ENCODE results near the gene DGKZ. TPM values are rescaled to one million over a fixed set of nuclear protein-coding genes. Genes with fewer than 3 reads are reported as not detected.

Gene DGKZ
- polyA plus RNA-seq, 6 donors from 2014 or later: 2.5 to 13.7 (median 7.9) TPM

DNA sequence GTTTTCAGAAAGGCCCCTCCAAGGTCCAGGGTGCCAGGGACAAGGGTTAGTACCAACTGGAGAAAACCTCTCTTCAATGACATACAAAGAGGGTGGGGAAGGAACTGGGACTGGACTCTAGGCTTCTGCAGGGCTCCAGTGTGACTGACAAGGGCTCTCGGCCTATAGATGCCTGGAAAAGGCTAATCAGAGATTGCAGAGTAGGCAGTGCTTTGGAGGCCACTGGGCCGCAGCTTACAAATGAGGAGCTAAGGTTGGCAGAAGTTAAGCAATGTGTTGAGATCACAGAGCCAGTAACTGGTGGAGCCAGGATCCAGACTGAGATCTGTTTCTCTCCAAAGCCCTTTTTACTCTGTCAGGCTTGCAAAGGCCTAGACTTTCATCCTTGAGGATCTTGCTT is 7.4 kb upstream of the DGKZ start:
- Mint-ChIP-seq H3K4me3 (peak overlapping the region in 1 of 8 donors; percentile 8), H3K27me3 (peaks cover 13 to 52% (median 44%) of the 10 kb centered on the region in 3 donors), H3K27ac (no peak overlapping the region)

DNA sequence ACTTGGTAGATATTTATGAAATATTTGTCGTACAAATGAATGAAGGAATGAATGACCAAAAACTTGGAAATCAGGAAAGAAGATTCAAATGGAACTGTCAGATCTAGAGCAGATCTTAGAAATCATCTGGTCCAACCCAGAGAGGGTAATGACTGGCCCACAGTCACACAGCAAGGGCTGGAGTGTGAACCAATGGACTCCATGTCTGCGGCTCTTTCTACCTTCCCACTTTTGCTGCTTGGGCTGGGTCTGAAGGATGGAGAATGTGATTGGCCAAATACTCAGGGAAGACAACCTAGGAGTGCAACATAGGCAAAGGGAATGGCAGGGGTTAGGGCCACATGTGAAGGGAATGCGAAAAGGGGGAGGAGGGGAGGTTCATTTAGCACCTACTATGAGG is 5.8 kb upstream of the DGKZ start:
- Mint-ChIP-seq H3K27ac (no peak overlapping the region), H3K4me1 (peaks cover 17 to 25% (median 21%) of the 10 kb centered on the region in 3 donors)
- DNase-seq: no peak

More for the DNA sequence above, 7.4 kb upstream of the DGKZ start:
- no peaks in the 10 kb centered on the region for H3K36me3 Mint-ChIP-seq
- DNase-seq (no peak), ATAC-seq (ENCODE audit: low read depth in 2 of 2) (no peak)
- H3K9me3 Mint-ChIP-seq: no peaks in the 10 kb centered on the region
- peaks cover 2 to 8% (median 4%) of the 10 kb centered on the region in 3 donors for H3K4me1 Mint-ChIP-seq

GRCh38 chr11:46342239-46342638 is 5.0 kb upstream of the DGKZ start:
- Mint-ChIP-seq H3K4me1 (peaks cover 23 to 31% (median 27%) of the 10 kb centered on the region in 3 donors), H3K27me3 (peaks cover 4 to 29% (median 28%) of the 10 kb centered on the region in 3 donors), H3K4me3 (no peak overlapping the region), H3K36me3 (no peaks in the 10 kb centered on the region), H3K27ac (no peak overlapping the region), H3K9me3 (no peaks in the 10 kb centered on the region)
- ATAC-seq (ENCODE audit: low read depth in 2 of 2) (no peak), DNase-seq (no peak)

More for the DNA sequence above, 5.8 kb upstream of the DGKZ start:
- Mint-ChIP-seq H3K4me3 (no peak overlapping the region), H3K27me3 (peaks cover 4 to 36% (median 29%) of the 10 kb centered on the region in 3 donors), H3K9me3 (no peaks in the 10 kb centered on the region), H3K36me3 (no peaks in the 10 kb centered on the region)
- ATAC-seq (ENCODE audit: low read depth in 2 of 2): no peak

DNA sequence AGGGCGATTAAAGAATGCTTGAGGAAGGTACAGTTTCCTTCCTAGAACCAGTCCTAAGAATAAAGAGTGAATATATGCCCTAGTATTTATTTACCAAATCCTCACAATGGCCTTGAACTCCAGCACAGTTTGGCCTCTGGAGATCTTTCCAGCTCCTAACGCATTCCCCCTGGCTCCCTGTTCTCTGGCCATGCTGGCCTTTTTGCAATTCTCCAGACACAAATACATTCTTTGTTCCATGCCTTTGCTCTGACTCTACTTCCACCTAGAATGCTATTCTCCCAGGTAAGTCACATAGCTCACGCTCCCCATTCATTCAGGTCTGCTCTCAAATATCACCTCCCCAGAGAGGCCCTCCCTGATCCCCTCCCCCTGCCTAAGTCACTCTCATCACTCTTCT is 3.7 kb upstream of the DGKZ start:
- H3K27me3 Mint-ChIP-seq: peaks cover 4 to 16% (median 16%) of the 10 kb centered on the region in 3 donors
- H3K4me3 Mint-ChIP-seq: peak overlapping the region in 1 of 8 donors; percentile 91
- H3K9me3 Mint-ChIP-seq: no peaks in the 10 kb centered on the region
- H3K27ac Mint-ChIP-seq: no peak overlapping the region
- DNase-seq (no peak), ATAC-seq (ENCODE audit: low read depth in 2 of 2) (no peak)
- H3K36me3 Mint-ChIP-seq: no peaks in the 10 kb centered on the region
- H3K4me1 Mint-ChIP-seq: peaks cover 25 to 36% (median 34%) of the 10 kb centered on the region in 3 donors

GRCh38 chr11:46345131-46345597 is 2.1 kb upstream of the DGKZ start:
- Mint-ChIP-seq H3K36me3 (no peaks in the 10 kb centered on the region), H3K4me1 (peaks cover 39 to 47% (median 45%) of the 10 kb centered on the region in 3 donors), H3K27ac (peak overlapping the region in 3 of 6 donors; percentile 57 to 88 (median 82)), H3K9me3 (no peaks in the 10 kb centered on the region), H3K27me3 (peaks cover 1 to 3% (median 2%) of the 10 kb centered on the region in 3 donors), H3K4me3 (peak overlapping the region; percentile 80 to 91 (median 86))
- DNase-seq (no peak), ATAC-seq (ENCODE audit: low read depth in 2 of 2) (no peak)

DNA sequence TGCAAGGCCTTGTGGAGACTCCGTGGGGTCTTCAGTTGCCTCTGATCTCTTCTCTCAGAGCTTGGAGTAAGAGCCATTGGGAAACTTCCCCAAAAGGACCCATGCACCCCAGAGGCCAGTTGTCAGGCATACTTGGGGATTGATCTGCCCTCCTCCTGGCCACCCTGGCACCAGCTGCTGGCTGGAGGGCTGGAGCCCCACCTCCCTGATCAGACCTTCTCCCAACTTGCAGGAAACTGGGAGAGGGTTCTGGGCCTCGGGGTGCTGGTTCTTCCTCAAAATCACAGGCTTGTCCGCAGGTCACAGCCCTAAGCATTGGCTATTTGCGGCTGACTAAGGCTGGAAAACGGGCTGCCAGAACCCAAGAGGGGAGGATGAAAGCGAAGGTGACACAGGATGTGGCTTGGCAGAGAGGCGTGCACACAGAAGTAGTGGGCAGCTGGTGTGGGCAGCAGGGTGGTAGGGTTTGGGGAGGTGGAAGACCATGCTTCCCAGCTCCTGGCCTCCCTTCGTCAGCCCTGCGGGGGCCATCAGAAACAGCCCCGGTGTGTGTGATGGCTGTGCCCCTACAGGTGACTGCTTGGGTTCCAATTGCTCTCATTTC is 1.3 kb upstream of the DGKZ start:
- no peaks in the 10 kb centered on the region for H3K27me3 Mint-ChIP-seq
- peaks cover 39 to 49% (median 47%) of the 10 kb centered on the region in 3 donors for H3K4me1 Mint-ChIP-seq
- ATAC-seq (ENCODE audit: low read depth in 2 of 2) (no peak), DNase-seq (no peak)
- H3K27ac Mint-ChIP-seq: peak overlapping the region in 3 of 6 donors; percentile 32 to 75 (median 71)
- H3K36me3 Mint-ChIP-seq: no peaks in the 10 kb centered on the region
- peak overlapping the region; percentile 80 to 93 (median 88) for H3K4me3 Mint-ChIP-seq
- H3K9me3 Mint-ChIP-seq: no peaks in the 10 kb centered on the region

- no peaks in the 10 kb centered on the region for H3K9me3 Mint-ChIP-seq
- DNase-seq (no peak), ATAC-seq (ENCODE audit: low read depth in 2 of 2) (no peak)
- no peaks in the 10 kb centered on the region for H3K36me3 Mint-ChIP-seq
- no peaks in the 10 kb centered on the region for H3K27me3 Mint-ChIP-seq
- peak overlapping the region; percentile 80 to 95 (median 88) for H3K4me3 Mint-ChIP-seq
- peak overlapping the region in 3 of 6 donors; percentile 21 to 76 (median 65) for H3K27ac Mint-ChIP-seq
- H3K4me1 Mint-ChIP-seq: peaks cover 42 to 63% (median 57%) of the 10 kb centered on the region in 3 donors
These were observed 511 bp downstream of the DGKZ start for GRCh38 chr11:46347637-46348311.

- H3K4me3 Mint-ChIP-seq: peak overlapping the region; percentile 80 to 95 (median 88)
- H3K36me3 Mint-ChIP-seq: no peaks in the 10 kb centered on the region
- H3K27ac Mint-ChIP-seq: peak overlapping the region; percentile 46 to 92 (median 80)
- DNase-seq (no peak), ATAC-seq (ENCODE audit: low read depth in 2 of 2) (no peak)
- no peaks in the 10 kb centered on the region for H3K27me3 Mint-ChIP-seq
- H3K9me3 Mint-ChIP-seq: no peaks in the 10 kb centered on the region
- peaks cover 43 to 70% (median 60%) of the 10 kb centered on the region in 3 donors for H3K4me1 Mint-ChIP-seq
These were observed 1.5 kb downstream of the DGKZ start for GRCh38 chr11:46348566-46349401.

DNA sequence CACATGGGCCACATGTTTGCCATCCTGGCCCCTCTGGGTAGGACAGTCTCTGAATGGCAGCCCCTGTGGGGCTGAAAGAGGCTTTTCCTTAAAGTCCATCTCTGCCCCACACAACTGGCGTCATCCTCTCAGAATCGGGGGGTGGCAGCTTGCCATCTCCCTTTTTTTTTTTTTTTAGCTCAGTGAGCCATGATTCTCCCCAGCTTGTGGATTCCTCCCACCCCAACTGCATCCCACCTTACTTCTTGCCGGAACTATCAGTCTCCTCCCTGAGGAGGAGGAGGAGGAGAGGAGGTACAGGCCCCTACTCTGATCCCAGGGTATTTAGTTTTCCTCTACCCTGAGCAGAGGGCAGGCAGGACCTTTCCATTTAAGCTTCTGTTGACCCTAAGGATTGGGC is 3.4 kb downstream of the DGKZ start:
- DNase-seq: no peak
- H3K4me3 Mint-ChIP-seq: peak overlapping the region in 2 of 8 donors; percentile 9 to 41
- no peak for ATAC-seq (ENCODE audit: low read depth in 2 of 2)
- no peaks in the 10 kb centered on the region for H3K9me3 Mint-ChIP-seq
- H3K27me3 Mint-ChIP-seq: no peaks in the 10 kb centered on the region
- peaks cover 33 to 59% (median 49%) of the 10 kb centered on the region in 3 donors for H3K4me1 Mint-ChIP-seq
- peak overlapping the region in 1 of 6 donors; percentile 15 for H3K27ac Mint-ChIP-seq
- no peaks in the 10 kb centered on the region for H3K36me3 Mint-ChIP-seq

DNA sequence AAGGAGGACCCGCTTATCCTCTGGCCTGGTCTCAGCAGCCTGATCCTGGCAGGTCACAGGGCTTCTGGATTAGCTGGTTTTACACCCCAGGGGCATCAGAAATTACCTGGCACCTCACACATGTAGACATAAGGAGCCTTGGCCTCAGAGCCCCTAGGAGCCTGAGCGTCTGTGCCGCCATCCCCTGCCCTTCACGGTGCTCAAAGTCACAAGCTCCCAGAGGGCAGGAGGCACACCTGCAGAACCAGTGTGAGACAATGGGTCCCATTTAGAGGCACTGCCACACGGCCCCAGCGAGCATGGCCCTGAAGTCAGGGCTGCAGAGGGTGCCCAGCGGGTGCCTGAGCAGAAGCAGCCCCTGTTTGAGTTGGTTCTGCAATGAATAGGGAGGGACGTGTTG is 3.9 kb downstream of the DGKZ start:
- Mint-ChIP-seq H3K36me3 (no peaks in the 10 kb centered on the region), H3K9me3 (no peaks in the 10 kb centered on the region), H3K27ac (no peak overlapping the region), H3K4me1 (peaks cover 30 to 56% (median 45%) of the 10 kb centered on the region in 3 donors), H3K4me3 (peak overlapping the region in 2 of 8 donors; percentile 25 to 41), H3K27me3 (no peaks in the 10 kb centered on the region)
- ATAC-seq (ENCODE audit: low read depth in 2 of 2) (no peak), DNase-seq (no peak)

DNA sequence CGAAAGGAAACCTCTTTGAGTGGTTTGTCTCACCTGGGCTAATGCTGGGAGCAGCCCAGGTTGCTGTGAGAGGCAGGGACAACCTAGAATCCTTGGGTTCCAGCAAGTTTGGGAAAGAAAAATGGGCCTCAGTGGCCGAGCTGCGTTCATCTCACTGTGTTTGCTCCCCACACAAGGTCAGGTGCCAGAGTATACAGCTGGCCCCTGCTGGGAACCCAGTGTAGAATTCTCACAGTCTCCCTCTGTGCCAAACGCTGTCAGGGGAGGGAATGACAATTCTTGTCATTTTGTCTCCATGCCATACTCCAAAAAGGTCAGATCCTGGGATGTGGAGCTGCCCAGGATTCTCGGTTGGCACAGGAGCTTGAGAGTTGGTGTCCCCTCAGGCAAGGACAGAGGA is 4.3 kb downstream of the DGKZ start:
- Mint-ChIP-seq H3K4me3 (peak overlapping the region in 1 of 8 donors; percentile 25), H3K27me3 (no peaks in the 10 kb centered on the region), H3K4me1 (peaks cover 30 to 55% (median 41%) of the 10 kb centered on the region in 3 donors), H3K9me3 (no peaks in the 10 kb centered on the region), H3K36me3 (no peaks in the 10 kb centered on the region), H3K27ac (peak overlapping the region in 2 of 6 donors; percentile 60 to 82)
- DNase-seq (no peak), ATAC-seq (ENCODE audit: low read depth in 2 of 2) (no peak)

DNA sequence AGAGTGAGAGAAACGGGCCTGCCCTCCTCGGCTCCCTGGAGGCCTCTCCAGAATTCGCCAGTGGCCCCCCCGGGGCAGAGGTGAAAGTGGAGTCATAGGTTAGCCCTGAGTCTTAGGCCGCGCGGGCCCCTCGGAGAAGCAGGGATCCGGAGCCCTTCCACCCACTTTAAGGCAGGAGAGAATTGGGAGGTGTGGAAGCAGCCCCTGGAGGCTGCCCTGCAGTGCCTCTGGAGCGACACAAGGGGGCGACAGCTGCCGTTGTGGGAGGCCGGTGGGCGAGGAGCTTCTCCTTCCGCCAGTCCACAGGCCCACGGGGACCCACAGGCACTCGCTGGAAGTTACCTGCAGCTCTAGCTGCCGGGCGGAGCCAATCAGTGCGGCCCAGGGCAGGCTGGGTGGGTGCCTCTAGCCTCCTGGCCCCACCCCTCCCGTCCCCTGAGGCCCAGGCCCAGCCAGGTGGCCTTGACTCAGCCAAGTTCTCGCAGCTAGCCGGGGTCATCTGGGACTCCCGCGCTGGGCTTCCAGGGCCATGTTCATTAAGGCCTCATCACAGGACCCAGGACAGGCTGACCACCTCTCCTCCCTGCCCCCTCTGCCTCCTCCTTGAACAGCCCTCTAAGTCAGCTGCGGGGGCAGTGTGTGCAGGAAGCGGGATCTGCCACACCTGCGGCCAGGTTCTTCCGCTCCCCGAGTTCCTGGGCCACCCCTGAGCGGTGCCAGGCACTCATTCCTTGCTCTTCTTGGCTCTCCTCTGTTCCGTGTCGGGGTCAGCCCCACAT is 5.0 kb downstream of the DGKZ start:
- H3K36me3 Mint-ChIP-seq: no peaks in the 10 kb centered on the region
- H3K27ac Mint-ChIP-seq: peak overlapping the region in 1 of 6 donors; percentile 82
- no peaks in the 10 kb centered on the region for H3K9me3 Mint-ChIP-seq
- no peak overlapping the region for H3K4me3 Mint-ChIP-seq
- DNase-seq (no peak), ATAC-seq (ENCODE audit: low read depth in 2 of 2) (no peak)
- no peaks in the 10 kb centered on the region for H3K27me3 Mint-ChIP-seq
- H3K4me1 Mint-ChIP-seq: peaks cover 28 to 56% (median 41%) of the 10 kb centered on the region in 3 donors

All from naive B cell (primary cell).